GM23338 (cell line): ENCODE measurements around the gene LRP1B. TPM values are rescaled to one million over a fixed set of nuclear protein-coding genes. Genes with fewer than 3 reads are reported as not detected.
A peak's percentile ranks its signal among the peaks of the same experiment; 100 is the strongest.

ENCODE experiments used
- ATAC-seq: fragments of 200-7000 bp; cut with Tn5 transposase; 3 replicates; pipeline ENCODE4 v1.9.1; 2020
- DNase-seq: peaks from one replicate; pipeline ENCODE4 v3.0.0-alpha.2; 2015; ENCODE audit warnings: low spot score
- H2AFZ ChIP-seq: fragments of 200-600 bp; sonication (generic); 2 replicates; pipeline ENCODE4 v1.8.0; 2016; ENCODE audit warnings: antibody characterized with exemption, mild to moderate bottlenecking, moderate library complexity
- H3F3A ChIP-seq: fragments of 200-600 bp; sonication (generic); replicated peaks from 2 replicates; pipeline ENCODE4 v1.8.0; 2017; ENCODE audit warnings: antibody characterized with exemption, mixed run types, low read depth
- H3K27ac ChIP-seq: fragments of 200-600 bp; sonication (generic); 2 replicates; pipeline ENCODE4 v1.6.1; 2016; ENCODE audit warnings: low read depth
- H3K27me3 ChIP-seq: fragments of 200-600 bp; sonication (generic); 2 replicates; pipeline ENCODE4 v1.8.0; 2016; ENCODE audit warnings: mild to moderate bottlenecking, mixed run types, moderate library complexity; ENCODE audit not compliant: insufficient read depth
- H3K36me3 ChIP-seq: fragments of 200-600 bp; sonication (generic); 2 replicates; pipeline ENCODE4 v1.8.0; 2016; ENCODE audit warnings: mild to moderate bottlenecking; ENCODE audit not compliant: insufficient read depth
- H3K4me1 ChIP-seq: fragments of 200-600 bp; sonication (generic); 2 replicates; pipeline ENCODE4 v1.8.0; 2016; ENCODE audit warnings: mild to moderate bottlenecking, moderate library complexity; ENCODE audit not compliant: insufficient read depth
- H3K4me2 ChIP-seq: fragments of 200-600 bp; sonication (generic); 2 replicates; pipeline ENCODE4 v1.7.1; 2017; ENCODE audit warnings: mixed run types
- H3K4me3 ChIP-seq: fragments of 200-600 bp; sonication (generic); 2 replicates; pipeline ENCODE4 v1.6.1; 2016; ENCODE audit warnings: mixed run types
- H3K79me2 ChIP-seq: fragments of 200-600 bp; sonication (generic); replicated peaks from 2 replicates; pipeline ENCODE4 v1.8.0; 2017; ENCODE audit warnings: mild to moderate bottlenecking; ENCODE audit not compliant: insufficient read depth
- H3K9me2 ChIP-seq: fragments of 200-600 bp; sonication (generic); 2 replicates; pipeline ENCODE4 v1.8.0; 2017; ENCODE audit not compliant: insufficient read depth
- H4K20me1 ChIP-seq: fragments of 200-600 bp; sonication (generic); replicated peaks from 2 replicates; pipeline ENCODE4 v1.8.0; 2017; ENCODE audit warnings: mild to moderate bottlenecking; ENCODE audit not compliant: insufficient read depth
- H3K27ac Mint-ChIP-seq: 2 replicates; pipeline ENCODE4 v1.8.0; 2020; ENCODE audit warnings: inconsistent platforms, mild to moderate bottlenecking, moderate library complexity, mixed read lengths
- H3K27me3 Mint-ChIP-seq: 3 replicates; pipeline ENCODE4 v1.8.0; 2022; ENCODE audit warnings: low read depth, mild to moderate bottlenecking, moderate library complexity, mixed read lengths, inconsistent platforms; ENCODE audit not compliant: insufficient read depth, poor library complexity
- H3K36me3 Mint-ChIP-seq: 3 replicates; pipeline ENCODE4 v1.8.0; 2021; ENCODE audit warnings: low read depth, mild to moderate bottlenecking, inconsistent platforms, moderate library complexity, mixed read lengths
- H3K4me1 Mint-ChIP-seq: 3 replicates; pipeline ENCODE4 v1.8.0; 2020; ENCODE audit warnings: mild to moderate bottlenecking, inconsistent platforms, mixed read lengths
- H3K4me3 Mint-ChIP-seq: 3 replicates; pipeline ENCODE4 v1.8.0; 2021; ENCODE audit warnings: moderate library complexity, mild to moderate bottlenecking, inconsistent platforms, mixed read lengths
- H3K9me3 Mint-ChIP-seq: 3 replicates; pipeline ENCODE4 v1.8.0; 2020; ENCODE audit warnings: moderate library complexity, mild to moderate bottlenecking, inconsistent platforms, mixed read lengths
- CREB1 ChIP-seq: fragments of 250-450 bp; sonication (Bioruptor Pico); IDR thresholded peaks from 2 replicates; pipeline ENCODE4 v1.5.0; 2020; ENCODE audit warnings: low read depth, mild to moderate bottlenecking, moderate library complexity
- EZH2 ChIP-seq: fragments of 200-600 bp; sonication (generic); IDR thresholded peaks from one replicate; pipeline ENCODE4 v1.8.0; 2017; ENCODE audit warnings: antibody characterized with exemption, mild to moderate bottlenecking, low read depth; ENCODE audit not compliant: unreplicated experiment
- JUNB ChIP-seq: IDR thresholded peaks from one replicate; pipeline ENCODE4 v1.6.1; 2016; ENCODE audit warnings: antibody characterized with exemption; ENCODE audit not compliant: unreplicated experiment
- POLR2AphosphoS5 ChIP-seq: IDR thresholded peaks from 2 replicates; pipeline ENCODE4 v1.6.1; 2016; ENCODE audit warnings: antibody characterized with exemption, low read depth
- STAT1 ChIP-seq: IDR thresholded peaks from one replicate; pipeline ENCODE4 v1.6.1; 2016; ENCODE audit warnings: antibody characterized with exemption; ENCODE audit not compliant: unreplicated experiment
- ZNF331 ChIP-seq: fragments of 250-450 bp; sonication (Bioruptor Pico); IDR thresholded peaks from 2 replicates; pipeline ENCODE4 v1.5.0; 2020; ENCODE audit warnings: low read depth, mild to moderate bottlenecking, moderate library complexity
- polyA plus RNA-seq: library from polyadenylated mRNA; unstranded; fragments of >200 nt; fragmentation: Nextera tagmentation; extraction: Ambion mirVana; gene quantifications from 2 replicates; pipeline ENCODE4 v1.2.1, GENCODE V29; 2016
- total RNA-seq: library from RNA; depleted of rRNA; stranded (reverse); fragments of >200 nt; shearing (Covaris generic); gene quantifications from 2 replicates; pipeline ENCODE4 v1.2.3, GENCODE V29; 2014
- TF ChIP-seq, protein P1 (sequence below): IDR thresholded peaks from 2 replicates; pipeline ENCODE4 v1.6.1; 2016; ENCODE audit warnings: antibody characterized with exemption
- TF ChIP-seq, protein P2 (sequence below), 2 experiments: fragments of 200-600 bp in 1 of 2; sonication (generic) in 1 of 2; conservative IDR thresholded peaks; 2 replicates each; pipeline versions ENCODE4 v1.5.1 to v1.6.1; 2016 to 2017; ENCODE audit warnings: antibody characterized with exemption in 2 of 2, low read depth in 2 of 2, mild to moderate bottlenecking in 2 of 2, moderate library complexity in 1 of 2

LRP1B gene
- total and polyA plus RNA-seq, 2 experiments from 2014 or later: 0.15 to 0.97 TPM

DNA sequence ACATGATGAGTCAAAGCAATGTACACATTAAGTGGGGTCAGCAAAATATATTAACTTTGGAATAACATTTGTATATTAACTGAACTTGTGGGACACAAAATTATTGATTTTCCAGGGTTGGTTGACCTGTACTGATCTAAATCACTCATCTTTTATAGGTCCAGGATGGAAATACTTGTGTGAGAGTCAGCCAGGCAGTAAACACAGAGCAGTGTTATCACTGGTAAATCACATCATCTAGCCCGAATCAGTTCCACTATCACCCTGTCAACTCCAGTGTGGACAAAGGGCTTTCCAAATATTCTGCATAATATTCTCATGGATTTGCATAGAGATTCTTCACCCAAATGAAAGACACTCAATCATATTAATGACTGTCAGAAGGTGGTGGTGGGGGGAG, 295.7 kb downstream of the LRP1B start (continued):
- TF ChIP-seq, protein P1, sequence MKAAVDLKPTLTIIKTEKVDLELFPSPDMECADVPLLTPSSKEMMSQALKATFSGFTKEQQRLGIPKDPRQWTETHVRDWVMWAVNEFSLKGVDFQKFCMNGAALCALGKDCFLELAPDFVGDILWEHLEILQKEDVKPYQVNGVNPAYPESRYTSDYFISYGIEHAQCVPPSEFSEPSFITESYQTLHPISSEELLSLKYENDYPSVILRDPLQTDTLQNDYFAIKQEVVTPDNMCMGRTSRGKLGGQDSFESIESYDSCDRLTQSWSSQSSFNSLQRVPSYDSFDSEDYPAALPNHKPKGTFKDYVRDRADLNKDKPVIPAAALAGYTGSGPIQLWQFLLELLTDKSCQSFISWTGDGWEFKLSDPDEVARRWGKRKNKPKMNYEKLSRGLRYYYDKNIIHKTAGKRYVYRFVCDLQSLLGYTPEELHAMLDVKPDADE: no peak
- no peak for TF ChIP-seq JUNB
- TF ChIP-seq ZNF331: no peak
- no peak for TF ChIP-seq POLR2AphosphoS5
- TF ChIP-seq EZH2: no peak
- TF ChIP-seq, protein P2, sequence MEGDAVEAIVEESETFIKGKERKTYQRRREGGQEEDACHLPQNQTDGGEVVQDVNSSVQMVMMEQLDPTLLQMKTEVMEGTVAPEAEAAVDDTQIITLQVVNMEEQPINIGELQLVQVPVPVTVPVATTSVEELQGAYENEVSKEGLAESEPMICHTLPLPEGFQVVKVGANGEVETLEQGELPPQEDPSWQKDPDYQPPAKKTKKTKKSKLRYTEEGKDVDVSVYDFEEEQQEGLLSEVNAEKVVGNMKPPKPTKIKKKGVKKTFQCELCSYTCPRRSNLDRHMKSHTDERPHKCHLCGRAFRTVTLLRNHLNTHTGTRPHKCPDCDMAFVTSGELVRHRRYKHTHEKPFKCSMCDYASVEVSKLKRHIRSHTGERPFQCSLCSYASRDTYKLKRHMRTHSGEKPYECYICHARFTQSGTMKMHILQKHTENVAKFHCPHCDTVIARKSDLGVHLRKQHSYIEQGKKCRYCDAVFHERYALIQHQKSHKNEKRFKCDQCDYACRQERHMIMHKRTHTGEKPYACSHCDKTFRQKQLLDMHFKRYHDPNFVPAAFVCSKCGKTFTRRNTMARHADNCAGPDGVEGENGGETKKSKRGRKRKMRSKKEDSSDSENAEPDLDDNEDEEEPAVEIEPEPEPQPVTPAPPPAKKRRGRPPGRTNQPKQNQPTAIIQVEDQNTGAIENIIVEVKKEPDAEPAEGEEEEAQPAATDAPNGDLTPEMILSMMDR (conservative IDR thresholded peaks at IDR 0.05; ENCODE audit: low read depth in 2 of 2): no peak

DNA sequence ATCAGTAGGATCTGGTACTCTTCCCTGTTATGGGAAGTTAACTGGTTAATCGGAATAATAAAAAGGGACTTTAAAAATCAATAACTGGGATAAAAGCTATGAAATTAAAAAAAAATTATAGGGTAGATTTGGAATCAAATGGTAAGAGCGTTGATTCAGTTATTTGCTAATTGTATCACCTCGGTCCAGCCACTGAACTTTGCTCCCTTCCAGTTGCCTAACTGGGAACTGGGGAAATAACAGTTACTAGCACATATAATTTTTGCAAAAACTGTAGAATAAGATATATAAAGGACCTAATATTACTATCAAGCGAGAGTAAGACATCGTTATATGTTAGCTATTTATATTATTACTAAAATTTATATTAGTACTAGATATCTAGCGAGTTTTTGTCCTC, 302.1 kb downstream of the LRP1B start:
- TF ChIP-seq CREB1 (CRISPR knock-in tag) (no peak), ZNF331 (no peak), STAT1 (no peak)
- Histone ChIP-seq H3K27ac (no peak overlapping the region), H2AFZ (no peak overlapping the region), H4K20me1 (no peaks in the 10 kb centered on the region), H3K4me2 (no peak overlapping the region), H3K9me2 (no peaks in the 10 kb centered on the region), H3F3A (no peaks in the 10 kb centered on the region), H3K36me3 (no peaks in the 10 kb centered on the region), H3K4me1 (peaks cover 7% of the 10 kb centered on the region), H3K27me3 (no peaks in the 10 kb centered on the region), H3K79me2 (no peaks in the 10 kb centered on the region), H3K4me3 (no peak overlapping the region)
- Mint-ChIP-seq H3K4me1 (no peaks in the 10 kb centered on the region), H3K27me3 (peaks cover 2% of the 10 kb centered on the region), H3K4me3 (no peak overlapping the region), H3K9me3 (no peaks in the 10 kb centered on the region), H3K36me3 (no peaks in the 10 kb centered on the region; the same call in 2 of the 3 replicates), H3K27ac (no peak overlapping the region)
- DNase-seq (no peak), ATAC-seq (no peak)

DNA sequence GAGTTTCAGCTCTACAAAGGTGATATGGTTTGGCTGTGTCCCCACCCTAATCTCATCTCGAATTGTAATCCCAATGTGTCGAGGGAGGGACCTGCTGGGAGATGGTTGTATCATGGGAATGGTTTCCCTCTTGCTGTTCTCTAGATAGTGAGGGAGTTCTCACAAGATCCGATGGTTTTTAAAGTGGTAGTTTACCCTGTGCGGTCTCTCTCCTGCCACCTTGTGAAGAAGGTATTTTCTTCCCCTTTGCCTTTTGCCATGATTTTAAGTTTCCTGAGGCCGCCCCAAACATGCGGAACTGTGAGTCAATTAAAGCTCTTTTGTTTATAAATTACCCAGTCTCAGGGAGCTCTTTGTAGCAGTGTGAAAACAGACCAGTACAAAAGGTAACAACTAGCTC, 306.0 kb downstream of the LRP1B start:
- Histone ChIP-seq H3K27ac (peak overlapping the region; percentile 24; the same call in 1 of the 2 replicates), H3K4me3 (no peak overlapping the region), H3F3A (no peaks in the 10 kb centered on the region), H3K4me2 (no peak overlapping the region), H3K27me3 (no peaks in the 10 kb centered on the region), H3K79me2 (no peaks in the 10 kb centered on the region), H3K9me2 (no peaks in the 10 kb centered on the region), H2AFZ (peak overlapping the region; percentile 34; the same call in 1 of the 2 replicates), H4K20me1 (no peaks in the 10 kb centered on the region), H3K4me1 (peaks cover 7% of the 10 kb centered on the region), H3K36me3 (no peaks in the 10 kb centered on the region)
- Mint-ChIP-seq H3K27me3 (no peaks in the 10 kb centered on the region), H3K36me3 (no peaks in the 10 kb centered on the region; the same call in 2 of the 3 replicates), H3K4me1 (peaks cover 6% of the 10 kb centered on the region), H3K27ac (no peak overlapping the region), H3K9me3 (no peaks in the 10 kb centered on the region), H3K4me3 (no peak overlapping the region)
- DNase-seq (peak; percentile 44), ATAC-seq (peak; percentile 67)
- no peak for TF ChIP-seq POLR2AphosphoS5
- TF ChIP-seq, protein P2 (conservative IDR thresholded peaks at IDR 0.05; ENCODE audit: low read depth in 2 of 2): peak; percentile 37 to 43
